Coronary artery (tissue), 2 donors: ENCODE measurements around the gene CACNB1.
A peak's percentile ranks its signal among the peaks of the same experiment; 100 is the strongest.

ENCODE experiments used
- DNase-seq: peaks from one replicate; pipeline ENCODE4 v3.0.0-alpha.2; 2017; ENCODE audit warnings: low spot score
- H3K27ac ChIP-seq, 2 donors: fragments of 200-600 bp; sonication (generic); one replicate each; pipeline ENCODE4 v1.5.1; 2016 to 2019
- H3K4me3 ChIP-seq: fragments of 200-600 bp; sonication (generic); 2 replicates; pipeline ENCODE4 v1.5.1; 2016; ENCODE audit warnings: mild to moderate bottlenecking, moderate library complexity
- TF ChIP-seq, protein P1 (sequence below): fragments of 200-600 bp; sonication (generic); IDR thresholded peaks from one replicate; pipeline ENCODE4 v1.5.1; 2019; ENCODE audit warnings: antibody characterized with exemption

The CACNB1 gene

DNA sequence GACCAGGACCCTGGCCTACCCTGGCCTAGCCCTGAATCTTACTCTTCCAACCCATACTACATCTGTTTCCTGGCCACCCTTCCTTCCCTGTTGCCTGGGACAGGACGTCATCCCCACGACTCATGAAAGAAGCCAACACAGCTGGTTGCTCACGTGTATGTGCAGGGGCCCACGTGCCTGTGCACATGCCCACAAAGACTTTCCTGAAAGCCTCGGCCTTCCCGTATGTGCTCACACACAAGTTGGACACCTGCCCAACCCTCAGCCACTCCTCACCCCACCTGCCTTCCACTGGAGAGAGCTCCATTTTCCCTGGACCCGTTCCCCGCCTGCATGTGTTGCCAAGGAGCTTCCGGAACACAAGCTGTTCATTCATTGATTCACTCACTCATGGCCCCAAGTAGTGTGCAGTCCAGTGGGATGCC lies 53.0 kb downstream of the CACNB1 start:
- DNase-seq = no peak
- TF ChIP-seq, protein P1, sequence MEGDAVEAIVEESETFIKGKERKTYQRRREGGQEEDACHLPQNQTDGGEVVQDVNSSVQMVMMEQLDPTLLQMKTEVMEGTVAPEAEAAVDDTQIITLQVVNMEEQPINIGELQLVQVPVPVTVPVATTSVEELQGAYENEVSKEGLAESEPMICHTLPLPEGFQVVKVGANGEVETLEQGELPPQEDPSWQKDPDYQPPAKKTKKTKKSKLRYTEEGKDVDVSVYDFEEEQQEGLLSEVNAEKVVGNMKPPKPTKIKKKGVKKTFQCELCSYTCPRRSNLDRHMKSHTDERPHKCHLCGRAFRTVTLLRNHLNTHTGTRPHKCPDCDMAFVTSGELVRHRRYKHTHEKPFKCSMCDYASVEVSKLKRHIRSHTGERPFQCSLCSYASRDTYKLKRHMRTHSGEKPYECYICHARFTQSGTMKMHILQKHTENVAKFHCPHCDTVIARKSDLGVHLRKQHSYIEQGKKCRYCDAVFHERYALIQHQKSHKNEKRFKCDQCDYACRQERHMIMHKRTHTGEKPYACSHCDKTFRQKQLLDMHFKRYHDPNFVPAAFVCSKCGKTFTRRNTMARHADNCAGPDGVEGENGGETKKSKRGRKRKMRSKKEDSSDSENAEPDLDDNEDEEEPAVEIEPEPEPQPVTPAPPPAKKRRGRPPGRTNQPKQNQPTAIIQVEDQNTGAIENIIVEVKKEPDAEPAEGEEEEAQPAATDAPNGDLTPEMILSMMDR = no peak
- Histone ChIP-seq H3K27ac (peak overlapping the region; percentile 37 to 78), H3K4me3 (no peak overlapping the region)

GRCh38 chr17:39143552-39144093 lies 53.8 kb downstream of the CACNB1 start:
- Histone ChIP-seq H3K27ac (peak overlapping the region; percentile 37 to 78), H3K4me3 (no peak overlapping the region)
- TF ChIP-seq, protein P1 = no peak
- DNase-seq = no peak

- H3K4me3 ChIP-seq = no peak overlapping the region
- TF ChIP-seq, protein P1 = no peak
- no peak overlapping the region for H3K27ac ChIP-seq
- no peak for DNase-seq
Measured at GRCh38 chr17:39141915-39142664, 55.4 kb downstream of the CACNB1 start.

- TF ChIP-seq, protein P1 = no peak
- Histone ChIP-seq H3K4me3 (no peak overlapping the region), H3K27ac (no peak overlapping the region)
- DNase-seq = no peak
Measured at GRCh38 chr17:39141294-39141693, 56.2 kb downstream of the CACNB1 start.

GRCh38 chr17:39139561-39139960 lies 57.9 kb downstream of the CACNB1 start:
- H3K4me3 ChIP-seq = no peak overlapping the region
- TF ChIP-seq, protein P1 = no peak
- no peak overlapping the region for H3K27ac ChIP-seq
- no peak for DNase-seq

- TF ChIP-seq, protein P1 = no peak
- no peak for DNase-seq
- Histone ChIP-seq H3K27ac (no peak overlapping the region), H3K4me3 (no peak overlapping the region)
Measured at GRCh38 chr17:39139161-39139511, 58.3 kb downstream of the CACNB1 start.
